Kidney (tissue), 14 donors: Measurements from ENCODE around the gene TTC31. TPM values are rescaled to one million over a fixed set of nuclear protein-coding genes. Genes with fewer than 3 reads are reported as not detected.

Source experiments
- DNase-seq, 5 donors: peaks; one replicate each; pipeline ENCODE4 v3.0.0-alpha.2; 2013 to 2020
- FAIRE-seq: peaks from 2 replicates; lab custom pipeline; 2012; peaks lifted over from hg19 to GRCh38; lab: Jason Lieb, UNC
- H3K27ac ChIP-seq, 2 donors: one replicate each; pipeline ENCODE4 v1.7.0; 2013; ENCODE audit warnings: low read depth in 2 of 2, low read length in 2 of 2, inconsistent platforms in 1 of 2
- H3K27me3 ChIP-seq: one replicate; pipeline ENCODE4 v1.7.1; 2013; ENCODE audit warnings: low read length, inconsistent platforms; ENCODE audit not compliant: control insufficient read depth, insufficient read depth
- H3K36me3 ChIP-seq, 3 donors: one replicate each; pipeline versions ENCODE4 v1.7.0 to v1.7.1; 2013; ENCODE audit warnings: low read length in 3 of 3, control low read depth in 1 of 3, inconsistent platforms in 1 of 3; ENCODE audit not compliant: insufficient read depth in 3 of 3, control insufficient read depth in 2 of 3
- H3K4me1 ChIP-seq, 3 donors: one replicate each; pipeline versions ENCODE4 v1.7.0 to v1.7.1; 2013; ENCODE audit warnings: low read length in 3 of 3, inconsistent platforms in 1 of 3, low read depth in 1 of 3; ENCODE audit not compliant: control insufficient read depth in 2 of 3, insufficient read depth in 2 of 3
- H3K4me3 ChIP-seq, 3 donors: one replicate each; pipeline versions ENCODE4 v1.7.0 to v1.8.1; 2013; ENCODE audit warnings: low read length in 3 of 3, control low read depth in 1 of 3, inconsistent platforms in 1 of 3
- H3K9ac ChIP-seq, 3 donors: one replicate each; pipeline versions ENCODE4 v1.7.0 to v1.7.1; 2013; ENCODE audit warnings: low read length in 3 of 3, control low read depth in 1 of 3, inconsistent platforms in 1 of 3
- H3K9me3 ChIP-seq, 3 donors: one replicate each; pipeline versions ENCODE4 v1.7.0 to v1.7.1; 2013; ENCODE audit warnings: low read length in 3 of 3, control low read depth in 1 of 3, inconsistent platforms in 1 of 3; ENCODE audit not compliant: control insufficient read depth in 2 of 3, insufficient read depth in 1 of 3
- CTCF ChIP-seq: IDR thresholded peaks from 3 replicates; pipeline ENCODE4 v1.5.1; 2012; ENCODE audit warnings: mild to moderate bottlenecking, moderate library complexity, borderline replicate concordance; ENCODE audit not compliant: insufficient read depth; ENCODE audit errors: extremely low read depth
- intact Hi-C: fragments of 100-400 bp; cut with DNase I; formaldehyde crosslinking; loops from one replicate; pipeline ENCODE4 v1.11.1; 2022
- polyA plus RNA-seq: library from polyadenylated mRNA; stranded (reverse); fragments of 350-450 nt; fragmentation: Illumina TruSeq; extraction: RNeasy Lipid Tissue Mini Kit (QIAGEN cat#74804); gene quantifications from one replicate; pipeline ENCODE4 v1.2.3, GENCODE V29; 2014; ENCODE audit warnings: low read depth, low replicate concordance; ENCODE audit not compliant: insufficient read depth
- total RNA-seq: library from RNA; stranded (reverse); fragmentation: NEBNext Ultra II Directional; extraction: Animal tissue kit (Norgen Biotek cat#: 25700); gene quantifications from one replicate; pipeline ENCODE4 v1.2.1, GENCODE V29; 2021
- donor health status: control.
- donor health status: control.
- donor health status: control.
- donor health status: control.
- donor health status: control.
- donor health status: DM: yes; HTN: yes; CAD: no.
- donor health status: Normal renal cell carcinoma (clear cell type).

The TTC31 gene
- total and polyA plus RNA-seq, 2 donors from 2014 or later, result 11.5 to 29.1 TPM

GRCh38 chr2:74439803-74440377, 43.0 kb upstream of the TTC31 start:
- no peaks in the 10 kb centered on the region for H3K36me3 ChIP-seq
- no peaks in the 10 kb centered on the region for H3K27me3 ChIP-seq
- peak overlapping the region; percentile 66 to 85 (median 73) for H3K4me3 ChIP-seq
- peak overlapping the region; percentile 34 to 95 for H3K27ac ChIP-seq
- FAIRE-seq, result no peak
- no peaks in the 10 kb centered on the region for H3K9me3 ChIP-seq
- no peak for TF ChIP-seq CTCF
- intact Hi-C loops, result no loop called here
- H3K4me1 ChIP-seq, result peaks cover 9 to 20% (median 19%) of the 10 kb centered on the region in 3 donors
- DNase-seq, result peak; percentile 67 to 90 (median 85)
- H3K9ac ChIP-seq, result peak overlapping the region; percentile 4 to 85 (median 51)

GRCh38 chr2:74440378-74441169, 42.3 kb upstream of the TTC31 start:
- intact Hi-C loops, result no loop called here
- H3K27ac ChIP-seq, result peak overlapping the region; percentile 92 to 95
- H3K4me3 ChIP-seq, result peak overlapping the region; percentile 66 to 85 (median 85)
- FAIRE-seq (no peak), DNase-seq (peak; percentile 95 to 98 (median 96))
- no peaks in the 10 kb centered on the region for H3K9me3 ChIP-seq
- peak; percentile 37 for TF ChIP-seq CTCF
- H3K4me1 ChIP-seq, result peaks cover 9 to 20% (median 19%) of the 10 kb centered on the region in 3 donors
- H3K9ac ChIP-seq, result peak overlapping the region; percentile 51 to 85 (median 67)
- H3K27me3 ChIP-seq, result no peaks in the 10 kb centered on the region
- no peaks in the 10 kb centered on the region for H3K36me3 ChIP-seq

- Histone ChIP-seq H3K36me3 (no peaks in the 10 kb centered on the region), H3K27ac (peak overlapping the region; percentile 92 to 95), H3K9ac (peak overlapping the region; percentile 38 to 83 (median 67)), H3K27me3 (no peaks in the 10 kb centered on the region), H3K4me1 (peaks cover 9 to 20% (median 19%) of the 10 kb centered on the region in 3 donors), H3K9me3 (no peaks in the 10 kb centered on the region), H3K4me3 (peak overlapping the region; percentile 63 to 85 (median 85))
- DNase-seq, result peak in 2 of 5 donors; percentile 52 to 79
- intact Hi-C loops, result no loop called here
- no peak for TF ChIP-seq CTCF
- no peak for FAIRE-seq
Observed at GRCh38 chr2:74441170-74441689, 41.7 kb upstream of the TTC31 start.
